ENCODE data around the gene CNGB1. TPM values are rescaled to one million over a fixed set of nuclear protein-coding genes. Genes with fewer than 3 reads are reported as not detected.

The CNGB1 gene
- total RNA-seq, 2 experiments from 2014 or later, result not detected

DNA sequence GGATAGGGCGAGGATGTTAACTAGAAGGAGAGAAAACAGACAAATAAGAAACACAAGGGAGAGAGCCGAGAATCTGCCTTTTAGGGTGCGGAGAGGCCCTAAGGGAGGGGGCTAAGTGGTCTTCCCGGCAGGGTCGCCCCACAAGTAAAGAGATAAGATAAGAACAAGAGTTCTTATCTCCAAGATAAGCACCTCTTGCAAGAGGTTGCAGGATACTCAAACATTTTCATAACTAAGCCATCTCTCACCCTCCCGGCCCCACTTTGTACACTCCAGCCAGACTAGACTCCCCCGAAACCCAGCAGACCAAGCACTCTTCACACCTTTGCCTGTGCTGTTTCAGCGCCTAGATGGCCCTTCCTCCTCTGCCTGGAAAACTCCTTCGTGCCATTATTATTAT lies 15.3 kb upstream of the CNGB1 start:
- no peaks in the 10 kb centered on the region for H3K9me3 ChIP-seq (ENCODE audit: control insufficient read depth in 1 of 2, insufficient read depth in 1 of 2, low read length in 2 of 2)
- Mint-ChIP-seq H3K27me3 (no peaks in the 10 kb centered on the region), H3K4me1 (ENCODE audit: low read depth) (peaks cover 15% of the 10 kb centered on the region), H3K4me3 (peak overlapping the region; percentile 76), H3K9me3 (no peaks in the 10 kb centered on the region), H3K36me3 (ENCODE audit: low read depth) (no peaks in the 10 kb centered on the region), H3K27ac (peak overlapping the region; percentile 57)
- H3K27ac ChIP-seq (ENCODE audit: low read depth in 1 of 2, low read length in 2 of 2), result no peak overlapping the region
- H3K4me1 ChIP-seq (ENCODE audit: insufficient read depth, low read length), result peaks cover 22% of the 10 kb centered on the region
- TF ChIP-seq, protein P1, sequence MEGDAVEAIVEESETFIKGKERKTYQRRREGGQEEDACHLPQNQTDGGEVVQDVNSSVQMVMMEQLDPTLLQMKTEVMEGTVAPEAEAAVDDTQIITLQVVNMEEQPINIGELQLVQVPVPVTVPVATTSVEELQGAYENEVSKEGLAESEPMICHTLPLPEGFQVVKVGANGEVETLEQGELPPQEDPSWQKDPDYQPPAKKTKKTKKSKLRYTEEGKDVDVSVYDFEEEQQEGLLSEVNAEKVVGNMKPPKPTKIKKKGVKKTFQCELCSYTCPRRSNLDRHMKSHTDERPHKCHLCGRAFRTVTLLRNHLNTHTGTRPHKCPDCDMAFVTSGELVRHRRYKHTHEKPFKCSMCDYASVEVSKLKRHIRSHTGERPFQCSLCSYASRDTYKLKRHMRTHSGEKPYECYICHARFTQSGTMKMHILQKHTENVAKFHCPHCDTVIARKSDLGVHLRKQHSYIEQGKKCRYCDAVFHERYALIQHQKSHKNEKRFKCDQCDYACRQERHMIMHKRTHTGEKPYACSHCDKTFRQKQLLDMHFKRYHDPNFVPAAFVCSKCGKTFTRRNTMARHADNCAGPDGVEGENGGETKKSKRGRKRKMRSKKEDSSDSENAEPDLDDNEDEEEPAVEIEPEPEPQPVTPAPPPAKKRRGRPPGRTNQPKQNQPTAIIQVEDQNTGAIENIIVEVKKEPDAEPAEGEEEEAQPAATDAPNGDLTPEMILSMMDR (IDR thresholded peaks at IDR 0.05), result no peak
- CTCF ChIA-PET, result interaction anchor here (1.7 kb wide), 1 partner anchor 14 kb away, joined by 5 read pairs; the partner anchor contains the start of gene ZNF319
- DNase-seq, result no peak
- POLR2A ChIA-PET, result interaction anchor here (3.7 kb wide), 1 partner anchor 14 kb away, joined by 34 read pairs; the partner anchor contains the start of genes USB1 and ZNF319
- intact Hi-C loops (cut with DNase I, micrococcal nuclease), result loop anchor here in 1 of 2 experiments (5.0 kb wide), 1 partner anchor 249 kb away; the partner anchor contains the start of gene KATNB1
- ATAC-seq (ENCODE audit: poor library complexity), result no peak
- no peaks in the 10 kb centered on the region for H3K36me3 ChIP-seq (ENCODE audit: insufficient read depth, low read length)
- H3K27me3 ChIP-seq (ENCODE audit: control insufficient read depth in 1 of 2, insufficient read depth in 2 of 2, low read length in 2 of 2), result no peaks in the 10 kb centered on the region
- H3K4me3 ChIP-seq (ENCODE audit: low read length), result no peak overlapping the region

DNA sequence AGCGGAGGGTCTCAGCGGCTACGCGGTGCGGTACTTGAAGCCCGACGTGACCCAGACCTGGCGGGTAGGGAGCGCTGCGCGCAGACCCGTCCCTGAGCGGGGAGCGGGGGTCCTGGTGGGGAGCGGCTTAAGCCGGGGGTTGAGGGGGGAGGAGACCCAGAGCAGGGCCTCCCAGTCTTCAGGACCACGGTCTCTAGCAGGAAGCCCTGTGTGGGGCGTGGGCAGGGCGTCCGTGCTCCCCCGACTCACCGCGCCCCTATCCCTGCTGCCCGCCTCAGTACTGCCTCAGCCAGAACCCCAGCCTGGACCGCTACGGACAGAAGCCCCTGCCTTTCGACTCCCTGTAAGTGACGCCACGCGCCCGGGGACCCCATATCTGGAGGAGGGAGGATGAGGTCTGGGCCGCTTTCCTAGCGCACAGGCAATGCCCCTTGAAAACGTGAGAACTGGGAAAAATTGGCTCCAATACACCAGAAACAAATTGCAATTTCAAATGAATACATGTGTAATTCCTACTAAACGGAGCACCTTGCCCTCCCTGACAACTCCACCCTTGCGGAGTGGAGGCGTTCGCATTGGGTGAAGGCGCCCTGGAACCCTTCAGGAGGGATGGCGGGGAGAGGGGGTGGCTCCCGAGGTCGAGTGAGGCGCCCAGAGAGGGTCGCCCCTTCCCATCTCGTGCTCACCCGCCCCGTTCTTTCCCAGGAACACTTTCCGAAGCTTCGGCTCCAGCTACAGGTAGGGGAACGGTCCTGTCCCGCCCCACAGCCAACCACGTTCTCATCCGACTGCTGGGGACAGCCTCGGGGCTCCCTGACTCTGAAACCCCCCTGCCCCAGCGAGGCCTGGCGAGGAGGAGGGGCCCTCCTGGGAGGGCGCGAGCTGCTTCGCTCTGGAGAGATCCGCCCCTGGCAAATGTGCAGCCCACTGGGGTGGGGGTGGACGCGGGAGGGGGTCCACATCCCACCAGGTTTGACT lies 14.6 kb upstream of the CNGB1 start:
- Mint-ChIP-seq H3K4me3 (peak overlapping the region; percentile 94), H3K36me3 (ENCODE audit: low read depth) (no peaks in the 10 kb centered on the region), H3K4me1 (ENCODE audit: low read depth) (peaks cover 15% of the 10 kb centered on the region), H3K27ac (peak overlapping the region; percentile 57), H3K9me3 (no peaks in the 10 kb centered on the region), H3K27me3 (no peaks in the 10 kb centered on the region)
- TF ChIP-seq, protein P1 (IDR thresholded peaks at IDR 0.05), result no peak
- ChIA-PET CTCF (no interaction called here), POLR2A (interaction anchor here (0.6 to 3.7 kb wide), 4 partner anchors 15 to 296 kb away, joined by 3 to 34 read pairs (median 4); partner anchors contain the start of genes USB1 and ZNF319)
- ATAC-seq (ENCODE audit: poor library complexity), result peak; percentile 50
- Histone ChIP-seq H3K27me3 (ENCODE audit: control insufficient read depth in 1 of 2, insufficient read depth in 2 of 2, low read length in 2 of 2) (no peaks in the 10 kb centered on the region), H3K4me3 (ENCODE audit: low read length) (peak overlapping the region; percentile 81), H3K36me3 (ENCODE audit: insufficient read depth, low read length) (no peaks in the 10 kb centered on the region), H3K27ac (ENCODE audit: low read depth in 1 of 2, low read length in 2 of 2) (peak overlapping the region in 1 of 2 donors; percentile 50), H3K9me3 (ENCODE audit: control insufficient read depth in 1 of 2, insufficient read depth in 1 of 2, low read length in 2 of 2) (no peaks in the 10 kb centered on the region), H3K4me1 (ENCODE audit: insufficient read depth, low read length) (peaks cover 22% of the 10 kb centered on the region)
- intact Hi-C loops (cut with DNase I, micrococcal nuclease), result loop anchor here (1.0 to 5.0 kb wide), 2 partner anchors 13 to 248 kb away; partner anchors contain the start of gene KATNB1 (in 1 of the 2)
- peak in 1 of 14 experiments; percentile 35 for DNase-seq

DNA sequence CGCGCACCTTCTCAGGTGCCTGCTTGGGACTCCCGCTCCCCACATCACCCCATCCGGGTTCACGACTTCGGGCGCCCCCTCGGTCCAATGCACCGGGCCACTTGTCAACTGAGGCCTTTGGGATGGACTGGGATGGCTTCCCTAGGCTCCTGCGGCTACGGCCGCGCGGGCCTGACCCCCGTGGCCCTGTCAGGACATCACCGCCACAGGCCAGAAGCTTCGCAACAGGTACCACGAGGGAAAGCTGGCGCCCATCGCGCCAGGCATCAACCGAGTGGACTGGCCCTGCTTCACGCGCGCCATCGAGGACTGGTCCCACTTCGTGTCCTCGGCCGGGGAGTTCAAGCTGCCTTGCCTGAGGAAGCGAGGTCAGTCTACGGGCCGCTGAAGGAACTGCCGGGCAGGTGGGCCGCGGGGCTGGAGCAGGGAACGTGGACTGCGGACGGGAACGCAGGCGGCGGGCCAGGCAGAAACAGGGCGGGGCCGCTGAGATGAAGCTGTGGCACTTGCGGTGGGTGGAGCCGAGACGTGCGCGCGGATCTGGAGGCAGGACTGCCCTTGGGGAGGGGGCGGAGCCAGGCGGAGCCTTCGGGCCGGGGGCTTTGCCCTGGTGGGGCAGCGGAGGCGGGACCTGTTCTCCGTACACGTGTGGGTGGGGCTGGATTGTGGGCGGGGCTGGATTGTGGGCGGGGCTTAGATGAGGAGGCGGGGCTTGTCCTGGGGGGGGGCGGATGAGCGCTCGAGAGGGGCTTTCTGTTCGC lies 13.7 kb upstream of the CNGB1 start:
- CTCF ChIA-PET, result no interaction called here
- H3K27ac Mint-ChIP-seq, result peak overlapping the region; percentile 56
- H3K36me3 ChIP-seq (ENCODE audit: insufficient read depth, low read length), result no peaks in the 10 kb centered on the region
- H3K4me1 ChIP-seq (ENCODE audit: insufficient read depth, low read length), result peaks cover 22% of the 10 kb centered on the region
- H3K4me3 Mint-ChIP-seq, result peak overlapping the region; percentile 94
- no peaks in the 10 kb centered on the region for H3K27me3 Mint-ChIP-seq
- H3K27ac ChIP-seq (ENCODE audit: low read depth in 1 of 2, low read length in 2 of 2), result peak overlapping the region; percentile 29 to 50
- no peaks in the 10 kb centered on the region for H3K36me3 Mint-ChIP-seq (ENCODE audit: low read depth)
- TF ChIP-seq, protein P1 (IDR thresholded peaks at IDR 0.05), result no peak
- no peaks in the 10 kb centered on the region for H3K9me3 Mint-ChIP-seq
- DNase-seq (peak; percentile 85 to 97 (median 92)), ATAC-seq (ENCODE audit: poor library complexity) (peak; percentile 98)
- H3K4me1 Mint-ChIP-seq (ENCODE audit: low read depth), result peaks cover 15% of the 10 kb centered on the region
- no peaks in the 10 kb centered on the region for H3K27me3 ChIP-seq (ENCODE audit: control insufficient read depth in 1 of 2, insufficient read depth in 2 of 2, low read length in 2 of 2)
- POLR2A ChIA-PET, result interaction anchor here (0.6 to 3.7 kb wide), 4 partner anchors 15 to 295 kb away, joined by 3 to 34 read pairs (median 4); partner anchors contain the start of genes USB1 and ZNF319
- peak overlapping the region; percentile 81 for H3K4me3 ChIP-seq (ENCODE audit: low read length)
- no peaks in the 10 kb centered on the region for H3K9me3 ChIP-seq (ENCODE audit: control insufficient read depth in 1 of 2, insufficient read depth in 1 of 2, low read length in 2 of 2)
- intact Hi-C loops (cut with DNase I, micrococcal nuclease), result loop anchor here (1.0 to 5.0 kb wide), 4 partner anchors 14 to 263 kb away; partner anchors contain the start of gene KATNB1 (in 1 of the 2)
